ENCODE results near the gene RGS7. TPM values are rescaled to one million over a fixed set of nuclear protein-coding genes. Genes with fewer than 3 reads are reported as not detected.

RGS7 gene
- total RNA-seq, 1 experiment from 2014 or later = 1.5 TPM

DNA sequence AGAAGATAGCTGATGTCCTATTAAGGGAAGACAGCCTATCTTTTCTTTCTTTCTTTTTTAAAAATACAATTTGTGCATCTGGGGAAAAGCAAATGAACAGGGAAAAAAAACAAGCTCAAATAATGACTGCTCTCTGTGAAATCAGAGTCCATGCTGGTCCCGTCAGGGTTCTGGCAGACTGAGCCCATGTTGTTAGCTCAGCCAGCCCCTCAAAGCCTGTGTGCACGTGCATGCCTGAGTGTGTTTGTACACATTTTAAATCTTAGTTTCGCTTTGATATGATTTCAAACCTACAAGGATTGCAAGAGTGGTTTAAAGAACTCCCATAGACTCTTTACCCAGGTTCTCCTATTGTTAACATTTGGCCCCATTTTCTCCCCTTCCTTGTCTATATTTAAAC lies 513.2 kb downstream of the RGS7 start:
- Histone ChIP-seq H3K9ac (ENCODE audit: extremely low read depth, insufficient read length, low read length) (no peak overlapping the region), H3K27ac (ENCODE audit: insufficient read length, low read depth, low read length) (no peak overlapping the region), H2BK120ac (ENCODE audit: low read depth, low read length, poor library complexity, severe bottlenecking) (no peak overlapping the region), H3K23me2 (ENCODE audit: insufficient read length, low read depth, low read length, poor library complexity, severe bottlenecking) (no peaks in the 10 kb centered on the region), H2BK15ac (ENCODE audit: low read depth, low read length) (no peak overlapping the region), H3K4ac (ENCODE audit: low read depth, low read length) (no peak overlapping the region), H3K9me3 (ENCODE audit: control insufficient read depth, low read depth, low read length) (no peaks in the 10 kb centered on the region), H4K91ac (ENCODE audit: insufficient read length, low read depth, low read length) (no peak overlapping the region), H2AFZ (ENCODE audit: low read length) (no peak overlapping the region), H4K5ac (ENCODE audit: insufficient read length, low read depth, low read length) (no peak overlapping the region), H2BK5ac (ENCODE audit: insufficient read length, low read length) (no peak overlapping the region), H2BK20ac (ENCODE audit: low read depth, low read length, poor library complexity, severe bottlenecking) (no peak overlapping the region), H3K79me1 (ENCODE audit: insufficient read depth, low read depth, low read length, poor library complexity, severe bottlenecking) (no peaks in the 10 kb centered on the region), H3K79me2 (ENCODE audit: insufficient read depth, low read length) (no peaks in the 10 kb centered on the region), H3K4me2 (ENCODE audit: insufficient read depth, insufficient read length, low read length) (no peak overlapping the region), H2AK5ac (ENCODE audit: insufficient read length, low read length) (no peak overlapping the region), H2BK12ac (ENCODE audit: insufficient read length, low read depth, low read length) (no peak overlapping the region), H3K18ac (ENCODE audit: insufficient read length, low read depth, low read length) (no peak overlapping the region), H3K4me1 (ENCODE audit: insufficient read depth, low read length) (no peaks in the 10 kb centered on the region), H3T11ph (ENCODE audit: low read length) (no peak overlapping the region), H3K56ac (ENCODE audit: insufficient read length, low read depth, low read length) (no peak overlapping the region), H4K20me1 (ENCODE audit: control insufficient read depth, insufficient read depth, insufficient read length) (no peaks in the 10 kb centered on the region), H3K14ac (ENCODE audit: insufficient read depth, low read length) (no peak overlapping the region), H4K8ac (replicated peaks; ENCODE audit: insufficient read length, low read depth, low read length) (no peak overlapping the region), H3K27me3 (ENCODE audit: insufficient read depth, low read length) (no peaks in the 10 kb centered on the region), H3K23ac (ENCODE audit: insufficient read length, low read depth, low read length) (no peak overlapping the region)
- no CpG with 5 or more reads among the region's 3 CpGs for WGBS (ENCODE audit: extremely low coverage, insufficient read length, low lambda C conversion rate)
- Mint-ChIP-seq H3K27me3 (ENCODE audit: low read depth) (no peaks in the 10 kb centered on the region; the same call in 1 of the 2 replicates), H3K4me3 (no peak overlapping the region), H3K36me3 (ENCODE audit: insufficient read depth in 1 of 3, low read depth in 3 of 3) (no peaks in the 10 kb centered on the region), H3K4me1 (no peaks in the 10 kb centered on the region), H3K27ac (peak overlapping the region in 1 of 3 experiments; percentile 81; a peak in 1 of 7 replicates), H3K9me3 (no peaks in the 10 kb centered on the region)
- DNase-seq = no peak
- TF ChIP-seq, protein P1, sequence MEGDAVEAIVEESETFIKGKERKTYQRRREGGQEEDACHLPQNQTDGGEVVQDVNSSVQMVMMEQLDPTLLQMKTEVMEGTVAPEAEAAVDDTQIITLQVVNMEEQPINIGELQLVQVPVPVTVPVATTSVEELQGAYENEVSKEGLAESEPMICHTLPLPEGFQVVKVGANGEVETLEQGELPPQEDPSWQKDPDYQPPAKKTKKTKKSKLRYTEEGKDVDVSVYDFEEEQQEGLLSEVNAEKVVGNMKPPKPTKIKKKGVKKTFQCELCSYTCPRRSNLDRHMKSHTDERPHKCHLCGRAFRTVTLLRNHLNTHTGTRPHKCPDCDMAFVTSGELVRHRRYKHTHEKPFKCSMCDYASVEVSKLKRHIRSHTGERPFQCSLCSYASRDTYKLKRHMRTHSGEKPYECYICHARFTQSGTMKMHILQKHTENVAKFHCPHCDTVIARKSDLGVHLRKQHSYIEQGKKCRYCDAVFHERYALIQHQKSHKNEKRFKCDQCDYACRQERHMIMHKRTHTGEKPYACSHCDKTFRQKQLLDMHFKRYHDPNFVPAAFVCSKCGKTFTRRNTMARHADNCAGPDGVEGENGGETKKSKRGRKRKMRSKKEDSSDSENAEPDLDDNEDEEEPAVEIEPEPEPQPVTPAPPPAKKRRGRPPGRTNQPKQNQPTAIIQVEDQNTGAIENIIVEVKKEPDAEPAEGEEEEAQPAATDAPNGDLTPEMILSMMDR (conservative IDR thresholded peaks at IDR 0.05) = no peak
